Activated T-helper 2 cell treated with anti-CD3 and anti-CD28 coated beads, Interferon-gamma antibody, Interleukin-2, Interleukin-4, amounts not matched to agents 10 μg/mL and 5 μg/mL and 100 μg/mL, durations not matched to agents 14 hours and 24 hours and 36 hours (primary cell): ENCODE results near the gene TOGARAM1. TPM values are rescaled to one million over a fixed set of nuclear protein-coding genes. Genes with fewer than 3 reads are reported as not detected.
A peak's percentile ranks its signal among the peaks of the same experiment; 100 is the strongest.

Experiments used
- DNase-seq: peaks from one replicate; pipeline ENCODE4 v3.0.0; 2021; ENCODE audit warnings: low spot score
- H3K27ac Mint-ChIP-seq: one replicate; pipeline ENCODE4 v1.8.0; 2021; ENCODE audit warnings: mixed read lengths
- H3K27me3 Mint-ChIP-seq: one replicate; pipeline ENCODE4 v1.8.0; 2021; ENCODE audit warnings: low read depth, mixed read lengths
- H3K36me3 Mint-ChIP-seq: one replicate; pipeline ENCODE4 v1.8.0; 2021; ENCODE audit warnings: low read depth, mixed read lengths
- H3K4me1 Mint-ChIP-seq: one replicate; pipeline ENCODE4 v1.8.0; 2021; ENCODE audit warnings: low read depth, mixed read lengths
- H3K4me3 Mint-ChIP-seq: one replicate; pipeline ENCODE4 v1.8.0; 2021; ENCODE audit warnings: low read depth, mild to moderate bottlenecking, moderate library complexity, mixed read lengths
- H3K9me3 Mint-ChIP-seq: one replicate; pipeline ENCODE4 v1.8.0; 2021; ENCODE audit warnings: mixed read lengths
- intact Hi-C: fragments of 100-400 bp; cut with micrococcal nuclease; formaldehyde crosslinking; loops from one replicate; pipeline ENCODE4 v1.15.1; 2023
- total RNA-seq: library from RNA; stranded (reverse); gene quantifications from 2 replicates; pipeline ENCODE4 v1.2.3, GENCODE V29; 2022

TOGARAM1 gene
- total RNA-seq, 1 donor from 2014 or later, result 7.3 TPM

DNA sequence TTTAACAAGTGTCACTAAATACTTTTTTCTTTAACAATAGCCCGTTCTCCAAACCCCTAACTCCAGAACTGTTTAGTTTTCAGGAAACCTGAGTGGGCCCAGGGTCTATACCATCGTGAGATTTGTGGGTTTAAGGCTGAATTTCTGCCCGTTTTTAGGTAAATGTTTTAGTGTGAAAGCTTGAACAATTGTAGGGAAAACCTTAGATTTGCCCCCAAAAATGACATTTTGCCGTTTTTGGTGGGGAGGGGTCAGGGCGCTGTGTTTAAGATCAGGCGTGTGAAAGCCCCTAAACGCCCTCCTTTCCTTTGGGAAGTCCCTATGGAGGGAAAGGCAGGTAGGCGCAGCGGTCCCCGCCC is 121.6 kb downstream of the TOGARAM1 start:
- Mint-ChIP-seq H3K27ac (peak overlapping the region; percentile 68), H3K36me3 (peaks cover 32% of the 10 kb centered on the region), H3K4me1 (peaks cover 42% of the 10 kb centered on the region)

DNA sequence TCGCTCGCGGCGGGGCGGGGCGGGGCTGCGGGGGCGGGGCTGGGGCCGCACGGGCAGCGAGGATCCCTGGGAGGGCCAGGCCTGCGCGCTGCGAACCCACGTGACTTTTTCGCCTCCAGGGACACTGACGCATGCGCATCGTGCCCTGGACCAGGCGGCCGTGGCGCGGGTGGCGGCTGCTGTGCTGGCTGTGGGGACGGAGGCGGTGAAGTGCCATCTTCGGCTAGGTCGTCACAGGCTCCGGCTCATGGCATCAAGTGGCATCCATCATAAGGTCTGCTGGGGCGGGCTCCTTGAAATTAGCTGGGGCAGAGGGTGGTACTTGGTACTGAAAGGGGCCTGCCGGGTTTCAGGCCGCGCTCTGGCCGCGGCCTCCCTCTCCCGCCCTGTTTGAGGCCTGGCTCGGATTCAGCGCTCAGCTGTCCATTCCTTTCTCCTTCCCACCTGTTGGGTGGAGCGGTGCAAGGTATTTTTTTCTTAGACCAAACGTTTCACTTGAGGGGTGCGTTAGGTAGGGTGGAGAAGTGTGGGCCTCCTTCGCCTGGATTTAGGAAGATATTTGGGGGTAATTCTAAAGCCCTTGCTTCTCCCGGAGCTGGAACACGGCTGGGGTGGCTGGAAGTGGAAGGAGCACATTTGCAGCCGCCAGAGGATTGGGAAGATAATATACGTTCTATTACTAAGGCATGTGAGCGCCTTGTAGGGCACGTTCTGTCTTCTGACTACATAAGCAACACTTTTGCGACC is 122.2 kb downstream of the TOGARAM1 start, which contains the start of gene PRPF39:
Gene PRPF39 (plus strand): TSS at position 141 of the 747 bp plus-strand sequence. CDS start 11,124 bp downstream, outside the sequence.
- peak within 1 kb of the TSS; percentile 97 for H3K27ac Mint-ChIP-seq
- peaks cover 46% of the 10 kb centered on the region for H3K4me1 Mint-ChIP-seq
- H3K4me3 Mint-ChIP-seq, result peak within 1 kb of the TSS; percentile 97
- DNase-seq, result peak; percentile 94
- H3K36me3 Mint-ChIP-seq, result peaks cover 35% of the 10 kb centered on the region
- no peaks in the 10 kb centered on the region for H3K9me3 Mint-ChIP-seq
- intact Hi-C loops, result loop anchor here (1.0 to 2.0 kb wide), 5 partner anchors 30 to 187 kb away; partner anchors contain the start of genes FKBP3, KLHL28 and MIS18BP1
- no peaks in the 10 kb centered on the region for H3K27me3 Mint-ChIP-seq

More for the DNA sequence above, 121.6 kb downstream of the TOGARAM1 start:
- no peak for DNase-seq
- intact Hi-C loops, result no loop called here
- Mint-ChIP-seq H3K4me3 (peak overlapping the region; percentile 97), H3K9me3 (no peaks in the 10 kb centered on the region), H3K27me3 (no peaks in the 10 kb centered on the region)

DNA sequence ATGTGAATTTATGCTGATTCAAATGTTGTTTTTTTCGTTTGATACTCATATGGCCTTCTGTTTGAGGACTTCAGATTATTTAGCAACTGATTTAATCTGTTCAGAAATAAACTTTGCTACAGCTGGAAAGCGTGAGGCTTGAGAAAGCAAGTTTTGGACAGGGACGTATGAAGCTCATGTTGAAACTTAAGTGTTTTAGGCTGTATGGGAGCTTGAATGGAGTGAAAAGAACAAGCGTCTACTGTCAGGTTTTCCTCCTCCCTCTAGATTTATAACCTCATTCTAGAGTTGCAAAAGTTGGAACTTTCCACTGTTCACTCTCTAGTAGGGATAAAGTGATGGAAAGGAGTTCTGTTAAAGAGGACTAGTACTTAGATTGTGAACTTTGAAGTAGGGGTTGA is 123.0 kb downstream of the TOGARAM1 start:
- Mint-ChIP-seq H3K27ac (peak overlapping the region; percentile 97), H3K36me3 (peaks cover 43% of the 10 kb centered on the region), H3K4me1 (peaks cover 53% of the 10 kb centered on the region), H3K9me3 (no peaks in the 10 kb centered on the region), H3K27me3 (no peaks in the 10 kb centered on the region), H3K4me3 (peak overlapping the region; percentile 97)
- no peak for DNase-seq
- intact Hi-C loops, result loop anchor here (1.0 to 2.0 kb wide), 5 partner anchors 29 to 188 kb away; partner anchors contain the start of genes FKBP3, KLHL28 and MIS18BP1

DNA sequence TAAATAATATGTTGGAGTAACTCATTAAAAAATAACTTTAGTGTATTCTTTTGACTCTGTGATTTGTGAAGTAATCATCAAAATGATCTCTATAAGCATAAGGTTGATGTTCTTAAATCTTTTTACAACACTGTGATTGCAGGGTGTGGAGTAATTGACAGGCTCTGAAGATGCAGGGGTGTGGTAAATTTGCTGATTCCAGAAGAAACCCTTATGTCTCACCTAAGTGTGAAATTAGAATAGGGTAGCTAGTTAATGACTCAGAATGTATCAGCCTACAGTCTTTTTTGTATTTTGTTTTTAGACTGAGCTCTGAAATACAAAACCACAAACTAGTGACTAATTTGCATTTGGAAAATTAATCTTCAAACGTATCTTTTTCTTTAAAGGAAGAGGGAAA is 127.8 kb downstream of the TOGARAM1 start:
- H3K27ac Mint-ChIP-seq, result peak overlapping the region; percentile 64
- H3K27me3 Mint-ChIP-seq, result no peaks in the 10 kb centered on the region
- intact Hi-C loops, result loop anchor here (1.0 kb wide), 2 partner anchors 24 to 44 kb away; partner anchors contain the start of gene FKBP3
- H3K4me3 Mint-ChIP-seq, result no peak overlapping the region
- no peaks in the 10 kb centered on the region for H3K9me3 Mint-ChIP-seq
- DNase-seq, result no peak
- H3K4me1 Mint-ChIP-seq, result peaks cover 57% of the 10 kb centered on the region
- peaks cover 67% of the 10 kb centered on the region for H3K36me3 Mint-ChIP-seq

DNA sequence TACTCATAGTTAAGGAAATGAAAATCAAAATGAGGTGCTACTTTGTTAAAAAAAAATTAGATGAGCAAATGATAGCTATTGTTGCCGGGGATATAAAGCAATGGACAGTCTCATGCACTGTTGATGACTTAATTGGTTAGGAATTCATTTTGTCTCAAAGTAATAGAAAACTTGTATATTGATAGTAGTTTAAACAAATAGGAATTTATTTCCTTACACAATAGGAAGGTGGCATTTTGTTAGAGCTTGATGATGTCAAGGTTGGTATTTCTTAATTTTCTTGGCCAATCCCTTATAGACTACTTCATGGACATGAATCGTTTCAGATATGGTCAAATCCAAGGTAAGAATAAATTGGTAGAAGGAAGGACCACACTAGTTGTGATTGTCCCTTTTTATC is 129.7 kb downstream of the TOGARAM1 start:
- Mint-ChIP-seq H3K27ac (no peak overlapping the region), H3K4me1 (peaks cover 44% of the 10 kb centered on the region), H3K36me3 (peaks cover 67% of the 10 kb centered on the region), H3K27me3 (no peaks in the 10 kb centered on the region), H3K4me3 (no peak overlapping the region), H3K9me3 (no peaks in the 10 kb centered on the region)
- intact Hi-C loops, result no loop called here
- no peak for DNase-seq

DNA sequence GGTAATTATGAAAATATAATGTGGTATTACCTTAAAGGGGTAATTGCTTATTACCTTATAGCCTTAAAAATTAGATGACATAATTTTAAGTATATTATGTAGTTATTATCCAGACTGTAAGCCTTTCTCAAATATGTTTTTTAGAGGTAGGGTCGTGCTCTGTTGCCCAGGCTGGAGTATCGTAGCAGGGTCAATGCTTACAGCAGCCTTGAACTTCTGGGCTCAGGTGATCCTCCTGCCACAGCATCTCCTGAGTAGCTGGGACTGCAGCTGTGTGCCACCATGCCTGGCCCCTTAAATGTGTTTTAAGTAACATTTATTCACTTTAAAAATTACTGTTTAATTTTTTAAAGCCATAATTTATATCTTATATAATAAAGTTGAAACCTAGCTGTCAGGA is 132.3 kb downstream of the TOGARAM1 start:
- Mint-ChIP-seq H3K27me3 (no peaks in the 10 kb centered on the region), H3K27ac (no peak overlapping the region), H3K4me3 (no peak overlapping the region), H3K36me3 (peaks cover 69% of the 10 kb centered on the region), H3K9me3 (no peaks in the 10 kb centered on the region), H3K4me1 (peaks cover 24% of the 10 kb centered on the region)
- no peak for DNase-seq
- intact Hi-C loops, result no loop called here

DNA sequence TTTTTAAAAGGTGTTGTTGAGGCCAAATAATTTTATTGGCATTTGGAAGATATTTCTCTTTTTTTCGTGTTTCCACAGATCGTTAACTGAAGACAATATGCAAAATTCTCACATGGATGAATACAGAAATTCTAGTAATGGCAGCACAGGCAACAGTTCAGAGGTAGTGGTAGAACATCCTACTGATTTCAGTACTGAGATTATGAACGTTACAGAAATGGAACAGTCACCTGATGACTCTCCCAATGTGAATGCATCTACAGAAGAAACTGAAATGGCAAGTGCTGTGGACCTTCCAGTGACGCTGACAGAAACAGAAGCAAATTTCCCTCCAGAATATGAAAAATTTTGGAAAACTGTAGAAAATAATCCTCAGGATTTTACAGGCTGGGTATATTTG is 133.2 kb downstream of the TOGARAM1 start:
- DNase-seq, result no peak
- Mint-ChIP-seq H3K27ac (no peak overlapping the region), H3K9me3 (no peaks in the 10 kb centered on the region), H3K4me1 (peaks cover 16% of the 10 kb centered on the region), H3K36me3 (peaks cover 69% of the 10 kb centered on the region), H3K4me3 (no peak overlapping the region), H3K27me3 (no peaks in the 10 kb centered on the region)
- intact Hi-C loops, result no loop called here

DNA sequence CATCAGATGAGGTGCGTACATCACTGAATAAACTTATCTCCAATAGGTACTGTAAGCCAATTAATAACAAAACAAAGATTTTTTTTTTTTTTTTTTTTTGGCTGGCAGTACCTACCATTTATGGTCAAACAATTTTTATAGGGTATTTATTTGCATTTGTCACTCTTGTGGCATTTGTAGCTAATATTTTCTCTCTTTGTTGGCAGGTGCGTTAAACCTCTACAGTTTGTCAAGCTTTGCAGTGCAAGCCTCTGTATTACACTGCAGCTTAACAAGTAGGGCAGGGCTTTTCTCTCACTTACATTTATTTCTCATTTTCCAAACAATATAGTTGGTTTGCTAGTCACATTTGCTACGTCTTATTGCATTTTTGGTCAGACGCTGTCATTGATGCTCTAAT is 134.2 kb downstream of the TOGARAM1 start:
- H3K9me3 Mint-ChIP-seq, result no peaks in the 10 kb centered on the region
- H3K27me3 Mint-ChIP-seq, result no peaks in the 10 kb centered on the region
- H3K4me3 Mint-ChIP-seq, result no peak overlapping the region
- intact Hi-C loops, result no loop called here
- H3K36me3 Mint-ChIP-seq, result peaks cover 77% of the 10 kb centered on the region
- DNase-seq, result no peak
- H3K4me1 Mint-ChIP-seq, result peaks cover 6% of the 10 kb centered on the region
- H3K27ac Mint-ChIP-seq, result no peak overlapping the region

DNA sequence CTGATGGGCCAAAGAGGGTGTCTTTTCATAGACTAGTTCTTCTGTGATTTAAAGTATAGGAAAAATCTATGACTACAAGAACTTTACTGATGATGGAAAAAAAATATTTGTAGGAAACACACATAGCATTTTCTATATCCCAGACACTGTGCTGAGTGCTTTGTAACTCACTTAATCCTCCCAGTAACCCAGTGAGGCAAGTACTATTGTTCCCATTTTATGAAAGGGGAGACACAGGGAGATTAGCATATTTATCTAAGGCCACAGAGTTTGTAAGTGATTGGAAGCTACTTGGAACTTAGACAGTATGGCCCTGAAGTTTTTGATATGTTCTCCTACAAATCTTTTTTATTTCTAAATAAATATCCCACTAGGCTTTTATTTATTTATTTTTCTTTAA is 141.8 kb downstream of the TOGARAM1 start:
- Mint-ChIP-seq H3K36me3 (peaks cover 82% of the 10 kb centered on the region), H3K27me3 (no peaks in the 10 kb centered on the region), H3K27ac (no peak overlapping the region), H3K9me3 (no peaks in the 10 kb centered on the region), H3K4me1 (peaks cover 3% of the 10 kb centered on the region), H3K4me3 (no peak overlapping the region)
- intact Hi-C loops, result no loop called here
- no peak for DNase-seq

DNA sequence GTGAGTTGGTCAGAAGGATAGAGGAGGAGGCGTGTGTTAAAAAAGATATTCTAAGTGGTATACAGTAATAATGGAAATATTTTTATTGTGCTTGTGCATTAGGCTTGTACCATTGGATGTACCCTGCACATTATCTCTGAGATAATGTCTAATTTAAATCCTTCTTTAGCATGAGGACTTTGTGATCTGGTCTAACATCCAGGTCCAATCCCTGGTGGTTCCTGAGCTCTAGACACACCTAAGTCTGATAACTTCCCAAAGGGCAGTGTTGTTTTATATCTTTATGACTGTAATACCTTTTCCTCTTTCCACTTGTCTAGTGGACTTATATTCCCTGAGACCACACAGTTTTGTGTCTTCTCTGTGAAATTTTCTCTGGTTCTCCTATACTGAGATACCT is 142.6 kb downstream of the TOGARAM1 start:
- H3K9me3 Mint-ChIP-seq, result no peaks in the 10 kb centered on the region
- peak overlapping the region; percentile 46 for H3K27ac Mint-ChIP-seq
- H3K4me1 Mint-ChIP-seq, result peaks cover 3% of the 10 kb centered on the region
- no peaks in the 10 kb centered on the region for H3K27me3 Mint-ChIP-seq
- H3K36me3 Mint-ChIP-seq, result peaks cover 80% of the 10 kb centered on the region
- no peak overlapping the region for H3K4me3 Mint-ChIP-seq
- intact Hi-C loops, result no loop called here
- DNase-seq, result no peak

DNA sequence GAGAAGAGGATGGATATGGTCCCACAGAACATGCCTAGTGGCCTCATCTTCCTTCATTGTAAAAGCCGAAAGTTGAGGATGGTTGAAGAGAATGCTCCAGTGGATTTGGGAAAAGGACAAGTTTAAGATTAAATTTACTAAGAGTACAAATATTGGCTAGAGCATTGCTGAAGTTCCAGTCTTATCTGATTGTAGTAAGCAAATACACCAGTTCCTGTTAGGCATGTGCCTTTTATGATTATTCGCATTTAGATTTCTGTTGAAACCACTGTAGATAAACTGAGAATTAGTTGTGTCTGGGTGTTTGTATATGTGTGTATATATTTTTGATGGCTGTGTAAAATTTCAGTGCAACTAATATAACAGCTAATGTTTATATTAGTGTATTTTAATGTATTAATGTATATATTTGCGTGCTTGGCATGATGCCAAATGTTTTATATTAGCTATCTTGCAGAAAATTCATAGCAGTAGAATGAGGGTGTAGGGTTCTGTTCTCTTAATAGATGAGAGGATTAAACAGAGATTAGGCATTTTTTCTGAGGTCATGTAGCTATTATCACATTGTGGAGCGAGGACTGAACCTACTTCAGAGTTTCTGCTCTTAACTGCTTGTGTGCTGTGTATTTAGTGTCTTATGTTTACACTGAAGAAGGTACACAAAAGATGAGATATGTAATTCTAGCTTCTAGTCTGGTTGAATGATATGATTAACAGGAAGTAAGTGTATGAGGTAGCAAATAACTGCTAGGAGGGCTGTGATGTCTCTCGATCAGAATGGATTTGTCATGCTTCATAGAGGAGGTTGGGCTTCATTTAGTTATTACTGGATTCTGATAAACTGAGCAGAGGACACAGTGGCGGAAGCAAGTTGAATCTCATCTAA is 151.1 kb downstream of the TOGARAM1 start:
- Mint-ChIP-seq H3K27ac (peak overlapping the region; percentile 85), H3K27me3 (no peaks in the 10 kb centered on the region), H3K4me1 (peaks cover 21% of the 10 kb centered on the region), H3K4me3 (peak overlapping the region; percentile 11), H3K36me3 (peaks cover 76% of the 10 kb centered on the region), H3K9me3 (no peaks in the 10 kb centered on the region)
- intact Hi-C loops, result no loop called here
- no peak for DNase-seq

DNA sequence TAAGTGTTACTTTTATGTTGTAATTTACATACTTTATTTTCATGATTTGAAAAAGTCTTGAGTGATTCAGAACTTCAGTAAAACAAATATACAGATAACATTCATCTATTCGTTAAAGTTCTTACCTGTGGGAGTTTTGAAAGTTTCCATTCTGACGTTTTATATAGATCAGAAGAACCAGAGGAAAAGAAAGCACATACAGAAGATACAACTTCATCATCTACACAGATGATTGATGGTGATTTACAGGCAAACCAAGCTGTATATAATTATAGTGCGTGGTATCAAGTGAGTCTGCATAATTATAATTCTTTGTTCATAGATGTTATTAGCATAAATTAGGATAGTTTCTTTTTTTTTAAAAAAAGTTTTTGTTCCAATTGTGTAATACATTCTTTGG is 152.3 kb downstream of the TOGARAM1 start:
- H3K27ac Mint-ChIP-seq, result peak overlapping the region; percentile 62
- peaks cover 77% of the 10 kb centered on the region for H3K36me3 Mint-ChIP-seq
- H3K4me3 Mint-ChIP-seq, result no peak overlapping the region

More for the DNA sequence above, 152.3 kb downstream of the TOGARAM1 start:
- H3K4me1 Mint-ChIP-seq, result peaks cover 21% of the 10 kb centered on the region
- H3K9me3 Mint-ChIP-seq, result no peaks in the 10 kb centered on the region
- DNase-seq, result no peak
- no peaks in the 10 kb centered on the region for H3K27me3 Mint-ChIP-seq
- intact Hi-C loops, result loop anchor here (1.0 to 2.0 kb wide), 4 partner anchors 21 to 42 kb away; partner anchors contain the start of genes FANCM and PRPF39
